ENCODE measurements around the gene CHAF1B.
"Not testable (repeated sequence)": the region's sequence is repeated elsewhere in the genome, so short reads cannot be mapped to it uniquely, and the experiment has no call there.

CHAF1B gene

DNA sequence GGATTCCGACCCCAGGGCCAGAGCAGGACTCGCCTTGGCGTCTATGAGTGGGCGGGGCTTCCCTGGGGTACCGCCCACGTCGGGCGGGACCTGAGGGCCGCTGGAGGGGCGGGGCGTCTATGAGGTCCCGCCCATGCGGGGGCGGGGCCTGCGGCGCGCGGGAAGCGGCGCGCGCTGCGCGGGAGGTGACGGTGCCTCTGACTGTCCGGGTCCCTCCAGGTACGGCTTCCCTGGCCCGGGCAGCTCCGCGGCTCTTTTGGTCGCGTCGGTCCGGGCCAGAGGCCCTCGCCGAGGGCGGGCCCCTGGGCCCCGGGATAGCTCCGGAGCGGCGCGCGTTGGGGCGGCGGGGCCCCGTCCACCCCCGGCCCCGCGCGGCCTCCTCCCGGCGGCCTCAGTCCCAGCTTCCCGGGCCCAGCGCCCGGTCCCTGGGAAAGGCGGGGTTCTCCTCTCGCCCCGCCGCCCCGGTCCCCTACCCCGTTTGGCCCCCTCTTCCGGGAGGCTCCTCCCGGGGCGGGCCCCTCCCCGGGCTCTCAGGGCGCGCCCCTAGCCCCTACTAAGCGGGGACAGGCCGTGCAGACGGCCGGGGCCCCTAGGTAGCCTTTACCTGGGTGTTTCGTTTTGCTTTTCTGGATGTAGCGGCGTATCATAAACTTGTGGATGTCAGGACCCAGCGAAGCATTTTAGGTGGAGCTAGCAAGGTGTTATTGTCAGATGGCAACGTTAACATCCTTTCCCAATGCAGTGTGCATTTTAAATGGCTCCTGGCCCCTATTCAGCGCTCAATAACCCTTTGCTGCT, at the start of gene CHAF1B:
Gene CHAF1B (plus strand): TSS at position 160 of the 798 bp plus-strand sequence. CDS start 745 bp downstream, outside the sequence.
- H3K4me3 ChIP-seq (ENCODE audit: low read length in 2 of 2) = peak within 1 kb of the TSS; percentile 55 to 71
- no peaks in the 10 kb centered on the region for H3K27me3 ChIP-seq (ENCODE audit: control insufficient read depth in 1 of 2, insufficient read depth in 2 of 2, low read length in 2 of 2)
- H3K27ac ChIP-seq (ENCODE audit: low read length) = no peak within 1 kb of the TSS
- no peaks in the 10 kb centered on the region for H3K36me3 ChIP-seq (ENCODE audit: control insufficient read depth in 2 of 2, insufficient read depth in 2 of 2, low read length in 2 of 2)
- H3K4me1 ChIP-seq (ENCODE audit: control insufficient read depth, insufficient read depth, low read length) = peaks cover 5% of the 10 kb centered on the region
- no peaks in the 10 kb centered on the region for H3K9me3 ChIP-seq (ENCODE audit: control insufficient read depth in 2 of 2, low read length in 2 of 2)
- peak within 1 kb of the TSS; percentile 51 to 72 for H3K9ac ChIP-seq (ENCODE audit: low read length in 2 of 2)

- H3K9me3 ChIP-seq (ENCODE audit: control insufficient read depth in 2 of 2, low read length in 2 of 2) = no peaks in the 10 kb centered on the region
- H3K27ac ChIP-seq (ENCODE audit: low read length) = no peak overlapping the region
- H3K4me3 ChIP-seq (ENCODE audit: low read length in 2 of 2) = no peak overlapping the region
- peaks cover 24 to 30% of the 10 kb centered on the region in 2 donors for H3K36me3 ChIP-seq (ENCODE audit: control insufficient read depth in 2 of 2, insufficient read depth in 2 of 2, low read length in 2 of 2)
- no peaks in the 10 kb centered on the region for H3K27me3 ChIP-seq (ENCODE audit: control insufficient read depth in 1 of 2, insufficient read depth in 2 of 2, low read length in 2 of 2)
- no peak overlapping the region for H3K9ac ChIP-seq (ENCODE audit: low read length in 2 of 2)
- peaks cover 2% of the 10 kb centered on the region for H3K4me1 ChIP-seq (ENCODE audit: control insufficient read depth, insufficient read depth, low read length)
Measured at GRCh38 chr21:36337099-36337509, 48.1 kb upstream of the CHAF1B start.

DNA sequence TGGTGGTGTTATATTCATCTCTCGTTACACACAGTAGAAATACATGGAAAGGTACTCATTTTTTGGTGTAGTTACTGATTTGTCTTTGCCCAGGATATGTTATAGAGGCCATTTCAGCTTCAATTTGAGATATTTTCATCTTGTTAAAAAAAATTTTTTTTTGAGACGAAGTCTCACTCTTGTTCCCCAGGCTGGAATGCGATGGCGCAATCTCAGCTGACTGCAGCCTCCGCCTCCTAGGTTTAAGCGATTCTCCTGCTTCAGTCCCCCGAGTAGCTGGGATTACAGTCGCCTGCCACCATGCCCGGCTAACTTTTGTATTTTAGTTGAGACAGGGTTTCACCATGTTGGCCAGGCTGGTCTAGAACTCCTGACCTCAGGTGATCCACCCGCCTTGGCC, 46.2 kb upstream of the CHAF1B start:
- Histone ChIP-seq H3K27me3 (ENCODE audit: control insufficient read depth in 1 of 2, insufficient read depth in 2 of 2, low read length in 2 of 2) (no peaks in the 10 kb centered on the region), H3K4me1 (ENCODE audit: control insufficient read depth, insufficient read depth, low read length) (no peaks in the 10 kb centered on the region), H3K9me3 (ENCODE audit: control insufficient read depth in 2 of 2, low read length in 2 of 2) (no peaks in the 10 kb centered on the region), H3K4me3 (ENCODE audit: low read length in 2 of 2) (no peak overlapping the region), H3K36me3 (ENCODE audit: control insufficient read depth in 2 of 2, insufficient read depth in 2 of 2, low read length in 2 of 2) (peaks cover 33% of the 10 kb centered on the region in 2 donors), H3K9ac (ENCODE audit: low read length in 2 of 2) (no peak overlapping the region), H3K27ac (ENCODE audit: low read length) (no peak overlapping the region)

GRCh38 chr21:36342581-36342980, 42.6 kb upstream of the CHAF1B start:
- not testable (repeated sequence) for H3K4me3 ChIP-seq (ENCODE audit: low read length in 2 of 2); H3K4me1 ChIP-seq (ENCODE audit: control insufficient read depth, insufficient read depth, low read length)
- H3K36me3 ChIP-seq (ENCODE audit: control insufficient read depth in 2 of 2, insufficient read depth in 2 of 2, low read length in 2 of 2) = peaks cover 52 to 58% of the 10 kb centered on the region in 2 donors

GRCh38 chr21:36344931-36345330, 40.3 kb upstream of the CHAF1B start:
- Histone ChIP-seq H3K27me3 (ENCODE audit: control insufficient read depth in 1 of 2, insufficient read depth in 2 of 2, low read length in 2 of 2) (no peaks in the 10 kb centered on the region), H3K36me3 (ENCODE audit: control insufficient read depth in 2 of 2, insufficient read depth in 2 of 2, low read length in 2 of 2) (peaks cover 51 to 52% of the 10 kb centered on the region in 2 donors), H3K27ac (ENCODE audit: low read length) (no peak overlapping the region), H3K4me1 (ENCODE audit: control insufficient read depth, insufficient read depth, low read length) (no peaks in the 10 kb centered on the region), H3K9ac (ENCODE audit: low read length in 2 of 2) (no peak overlapping the region), H3K4me3 (ENCODE audit: low read length in 2 of 2) (no peak overlapping the region), H3K9me3 (ENCODE audit: control insufficient read depth in 2 of 2, low read length in 2 of 2) (no peaks in the 10 kb centered on the region)

More at GRCh38 chr21:36342581-36342980, 42.6 kb upstream of the CHAF1B start:
- H3K9me3 ChIP-seq (ENCODE audit: control insufficient read depth in 2 of 2, low read length in 2 of 2); H3K27me3 ChIP-seq (ENCODE audit: control insufficient read depth in 1 of 2, insufficient read depth in 2 of 2, low read length in 2 of 2); H3K27ac ChIP-seq (ENCODE audit: low read length); H3K9ac ChIP-seq (ENCODE audit: low read length in 2 of 2): not testable (repeated sequence)

DNA sequence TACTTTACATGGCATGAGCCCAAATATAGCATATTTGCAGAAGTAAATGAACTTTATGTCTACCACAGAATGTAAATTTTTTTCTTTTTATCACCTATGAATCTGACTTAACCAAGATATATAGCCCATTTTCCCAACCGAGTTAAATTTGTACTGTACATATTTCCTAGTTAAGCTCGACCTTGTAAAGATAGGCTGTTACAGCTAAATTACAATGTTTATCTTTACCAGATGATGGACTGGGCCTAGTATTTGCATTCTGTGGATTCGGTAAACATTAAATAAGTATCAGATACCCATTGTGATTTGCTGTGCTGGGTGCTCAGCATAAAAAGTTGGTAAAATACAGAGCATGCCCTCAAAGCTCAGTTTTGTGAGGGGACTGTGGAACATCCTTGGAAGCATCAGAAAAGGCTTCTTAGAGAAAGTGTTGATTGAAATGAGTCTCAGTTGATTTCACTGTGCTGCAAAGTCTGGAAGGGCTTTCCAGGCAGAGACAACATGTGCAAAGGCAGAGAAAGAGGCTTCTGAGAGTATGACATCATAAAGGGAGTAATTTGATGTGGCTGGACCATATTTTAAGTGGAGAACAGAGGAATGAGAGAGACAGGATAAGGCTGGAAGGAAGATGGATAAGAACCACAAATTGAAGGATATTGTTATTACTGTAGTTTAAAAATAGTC, 37.8 kb upstream of the CHAF1B start:
- Histone ChIP-seq H3K4me1 (ENCODE audit: control insufficient read depth, insufficient read depth, low read length) (no peaks in the 10 kb centered on the region), H3K27ac (ENCODE audit: low read length) (no peak overlapping the region), H3K9me3 (ENCODE audit: control insufficient read depth in 2 of 2, low read length in 2 of 2) (no peaks in the 10 kb centered on the region), H3K27me3 (ENCODE audit: control insufficient read depth in 1 of 2, insufficient read depth in 2 of 2, low read length in 2 of 2) (no peaks in the 10 kb centered on the region), H3K4me3 (ENCODE audit: low read length in 2 of 2) (no peak overlapping the region), H3K36me3 (ENCODE audit: control insufficient read depth in 2 of 2, insufficient read depth in 2 of 2, low read length in 2 of 2) (peaks cover 49 to 50% of the 10 kb centered on the region in 2 donors), H3K9ac (ENCODE audit: low read length in 2 of 2) (no peak overlapping the region)

- no peak overlapping the region for H3K27ac ChIP-seq (ENCODE audit: low read length)
- peaks cover 52 to 53% of the 10 kb centered on the region in 2 donors for H3K36me3 ChIP-seq (ENCODE audit: control insufficient read depth in 2 of 2, insufficient read depth in 2 of 2, low read length in 2 of 2)
- no peaks in the 10 kb centered on the region for H3K27me3 ChIP-seq (ENCODE audit: control insufficient read depth in 1 of 2, insufficient read depth in 2 of 2, low read length in 2 of 2)
Measured at GRCh38 chr21:36347962-36348328, 37.2 kb upstream of the CHAF1B start.

GRCh38 chr21:36349315-36349714, 35.9 kb upstream of the CHAF1B start:
- Histone ChIP-seq H3K4me3 (ENCODE audit: low read length in 2 of 2) (no peak overlapping the region), H3K36me3 (ENCODE audit: control insufficient read depth in 2 of 2, insufficient read depth in 2 of 2, low read length in 2 of 2) (peaks cover 40 to 51% of the 10 kb centered on the region in 2 donors), H3K27ac (ENCODE audit: low read length) (no peak overlapping the region)

More at GRCh38 chr21:36347962-36348328, 37.2 kb upstream of the CHAF1B start:
- H3K9me3 ChIP-seq (ENCODE audit: control insufficient read depth in 2 of 2, low read length in 2 of 2) = no peaks in the 10 kb centered on the region
- H3K4me1 ChIP-seq (ENCODE audit: control insufficient read depth, insufficient read depth, low read length) = no peaks in the 10 kb centered on the region
- no peak overlapping the region for H3K9ac ChIP-seq (ENCODE audit: low read length in 2 of 2)
- H3K4me3 ChIP-seq (ENCODE audit: low read length in 2 of 2) = no peak overlapping the region

GRCh38 chr21:36350282-36350910, 34.8 kb upstream of the CHAF1B start:
- Histone ChIP-seq H3K4me3 (ENCODE audit: low read length in 2 of 2) (no peak overlapping the region), H3K4me1 (ENCODE audit: control insufficient read depth, insufficient read depth, low read length) (no peaks in the 10 kb centered on the region), H3K9ac (ENCODE audit: low read length in 2 of 2) (no peak overlapping the region), H3K27ac (ENCODE audit: low read length) (no peak overlapping the region), H3K27me3 (ENCODE audit: control insufficient read depth in 1 of 2, insufficient read depth in 2 of 2, low read length in 2 of 2) (no peaks in the 10 kb centered on the region), H3K9me3 (ENCODE audit: control insufficient read depth in 2 of 2, low read length in 2 of 2) (no peaks in the 10 kb centered on the region), H3K36me3 (ENCODE audit: control insufficient read depth in 2 of 2, insufficient read depth in 2 of 2, low read length in 2 of 2) (peaks cover 36 to 51% of the 10 kb centered on the region in 2 donors)

More at GRCh38 chr21:36349315-36349714, 35.9 kb upstream of the CHAF1B start:
- no peaks in the 10 kb centered on the region for H3K9me3 ChIP-seq (ENCODE audit: control insufficient read depth in 2 of 2, low read length in 2 of 2)
- no peaks in the 10 kb centered on the region for H3K27me3 ChIP-seq (ENCODE audit: control insufficient read depth in 1 of 2, insufficient read depth in 2 of 2, low read length in 2 of 2)
- no peaks in the 10 kb centered on the region for H3K4me1 ChIP-seq (ENCODE audit: control insufficient read depth, insufficient read depth, low read length)
- no peak overlapping the region for H3K9ac ChIP-seq (ENCODE audit: low read length in 2 of 2)

GRCh38 chr21:36354918-36355680, 30.1 kb upstream of the CHAF1B start:
- no peaks in the 10 kb centered on the region for H3K4me1 ChIP-seq (ENCODE audit: control insufficient read depth, insufficient read depth, low read length)
- H3K27ac ChIP-seq (ENCODE audit: low read length) = no peak overlapping the region
- peaks cover 26 to 36% of the 10 kb centered on the region in 2 donors for H3K36me3 ChIP-seq (ENCODE audit: control insufficient read depth in 2 of 2, insufficient read depth in 2 of 2, low read length in 2 of 2)
- no peaks in the 10 kb centered on the region for H3K9me3 ChIP-seq (ENCODE audit: control insufficient read depth in 2 of 2, low read length in 2 of 2)
- H3K4me3 ChIP-seq (ENCODE audit: low read length in 2 of 2) = no peak overlapping the region
- H3K27me3 ChIP-seq (ENCODE audit: control insufficient read depth in 1 of 2, insufficient read depth in 2 of 2, low read length in 2 of 2) = no peaks in the 10 kb centered on the region
- H3K9ac ChIP-seq (ENCODE audit: low read length in 2 of 2) = no peak overlapping the region

Measured in stomach smooth muscle (tissue), 2 donors.